Ramos (cell line): ENCODE measurements around the gene NFKBIZ.
"Not testable (repeated sequence)": the region's sequence is repeated elsewhere in the genome, so short reads cannot be mapped to it uniquely, and the experiment has no call there.

Experiments used
- in situ Hi-C: fragments of 300-500 bp; cut with MboI; formaldehyde crosslinking; loops from one replicate; pipeline ENCODE4 v1.14.3; 2022; ENCODE audit warnings: low sequenced_read_pairs; ENCODE audit not compliant: unreplicated experiment

NFKBIZ gene

DNA sequence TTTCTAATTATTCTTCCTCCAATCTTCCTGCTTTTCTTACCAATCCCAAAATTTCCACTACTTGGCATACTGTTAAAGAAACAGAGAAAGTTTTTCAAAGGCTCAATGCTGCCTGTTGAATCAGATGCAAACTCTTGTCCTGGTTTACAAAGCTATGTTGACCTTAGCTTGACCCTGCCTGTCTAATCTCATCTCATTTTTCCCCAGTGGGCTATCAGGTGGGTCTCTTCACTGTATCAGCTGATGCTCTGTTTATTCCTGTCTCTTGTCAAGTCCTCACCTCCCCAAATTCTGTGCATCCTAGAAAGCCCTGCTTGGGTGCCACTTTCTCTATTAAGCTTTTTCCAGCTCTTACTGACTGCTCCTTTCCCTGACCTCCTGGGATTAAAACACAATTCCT, 18.2 kb downstream of the NFKBIZ start:
- in situ Hi-C loops, result no loop called here

DNA sequence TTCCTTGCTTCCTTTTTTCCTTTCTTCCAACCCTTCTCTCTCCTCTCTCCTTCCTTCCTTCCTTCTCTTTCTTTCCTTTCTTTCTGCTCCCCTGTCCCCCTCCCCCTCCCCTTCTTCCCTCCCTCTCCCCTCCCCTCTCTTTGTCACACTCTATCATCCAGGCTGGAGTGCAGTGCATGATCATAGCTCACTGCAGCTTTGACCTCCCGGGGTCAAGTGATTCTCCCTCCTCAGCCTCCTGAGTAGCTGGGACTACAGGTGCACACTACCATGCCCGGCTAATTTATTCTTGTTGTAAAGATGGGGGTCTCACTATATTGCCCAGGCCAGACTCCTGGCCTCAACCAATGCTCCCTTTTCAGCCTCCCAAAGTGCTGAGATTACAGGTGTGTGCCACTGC, 18.7 kb downstream of the NFKBIZ start:
- in situ Hi-C loops, result no loop called here

DNA sequence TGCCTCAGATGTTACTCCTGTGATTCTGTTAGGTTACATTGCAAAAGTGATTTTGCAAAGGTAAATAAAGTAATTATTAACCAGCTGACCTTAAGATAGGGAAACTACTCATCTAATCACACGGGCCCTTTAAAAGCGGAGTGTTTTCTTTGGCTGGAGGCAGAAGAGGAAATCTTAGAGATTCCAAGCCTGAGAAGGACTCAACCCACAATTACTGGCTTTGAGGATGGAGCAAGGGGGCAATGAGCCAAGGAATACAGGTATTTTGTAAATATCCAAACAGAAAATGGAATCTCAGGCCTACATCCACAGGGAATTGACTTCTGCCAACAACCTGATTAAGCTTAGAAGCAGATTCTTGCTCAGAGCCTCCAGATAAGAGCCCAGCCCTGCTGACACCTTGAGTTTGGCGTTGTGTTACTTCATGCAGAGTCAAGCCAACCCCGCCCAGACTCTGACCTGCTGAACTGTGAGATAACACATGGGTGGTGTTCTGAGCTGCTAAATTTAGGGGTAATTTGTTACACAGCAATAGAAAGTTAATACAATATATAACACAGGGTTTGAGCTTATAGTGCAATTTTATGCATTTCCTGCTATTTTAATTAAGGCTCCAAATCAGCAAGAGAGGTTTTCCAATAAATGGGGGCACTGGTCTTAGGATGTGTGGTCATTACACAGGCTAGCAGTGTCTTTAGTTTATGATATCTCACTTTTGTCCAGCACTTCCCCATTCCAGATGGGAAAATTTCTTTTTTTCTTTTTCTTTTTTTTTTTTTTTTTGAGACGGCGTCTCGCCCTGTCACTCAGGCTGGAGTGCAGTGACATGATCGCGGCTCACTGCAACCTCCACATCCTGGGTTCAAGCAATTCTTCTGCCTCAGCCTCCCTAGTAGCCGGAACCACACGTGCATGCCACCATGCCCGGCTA, 19.5 kb downstream of the NFKBIZ start:
- in situ Hi-C loops, result no loop called here

DNA sequence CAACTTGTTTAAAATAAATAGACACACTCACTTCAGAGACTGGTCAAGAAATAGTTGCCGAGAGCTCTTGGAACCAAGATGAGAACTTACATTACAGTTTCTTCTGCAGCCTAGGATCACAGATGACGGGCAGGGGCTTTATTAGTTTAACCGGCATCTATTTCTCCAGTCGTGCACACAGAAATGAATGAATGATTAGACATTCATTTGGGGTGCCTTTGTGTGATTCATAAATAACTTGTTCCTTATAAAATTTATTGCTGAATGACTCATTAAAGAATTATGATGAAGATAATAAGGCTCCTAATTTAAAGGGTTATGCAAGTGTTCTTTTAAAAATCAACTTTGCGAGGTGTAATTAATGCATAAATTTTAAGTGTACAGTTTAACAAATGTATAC, 20.8 kb downstream of the NFKBIZ start:
- in situ Hi-C loops, result no loop called here

DNA sequence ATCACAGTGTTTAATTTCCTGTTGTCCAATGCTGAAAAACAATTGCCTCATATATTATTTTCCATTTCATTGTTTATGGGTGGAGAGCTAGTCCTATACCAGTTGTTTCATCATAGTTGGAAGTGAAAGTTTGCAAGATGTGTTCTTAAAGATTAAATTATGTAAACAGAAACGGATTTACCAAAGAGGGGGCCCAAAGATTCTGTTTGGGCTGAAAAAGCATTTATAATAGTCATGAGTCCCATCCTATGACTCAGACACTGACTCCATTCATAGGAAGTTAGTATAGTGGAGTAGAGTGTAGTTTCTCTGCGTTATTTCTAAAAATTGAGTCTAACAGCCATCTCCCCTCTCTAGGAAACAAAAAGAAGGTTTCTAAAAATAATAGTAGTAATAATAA, 24.3 kb downstream of the NFKBIZ start:
- in situ Hi-C loops, result no loop called here

DNA sequence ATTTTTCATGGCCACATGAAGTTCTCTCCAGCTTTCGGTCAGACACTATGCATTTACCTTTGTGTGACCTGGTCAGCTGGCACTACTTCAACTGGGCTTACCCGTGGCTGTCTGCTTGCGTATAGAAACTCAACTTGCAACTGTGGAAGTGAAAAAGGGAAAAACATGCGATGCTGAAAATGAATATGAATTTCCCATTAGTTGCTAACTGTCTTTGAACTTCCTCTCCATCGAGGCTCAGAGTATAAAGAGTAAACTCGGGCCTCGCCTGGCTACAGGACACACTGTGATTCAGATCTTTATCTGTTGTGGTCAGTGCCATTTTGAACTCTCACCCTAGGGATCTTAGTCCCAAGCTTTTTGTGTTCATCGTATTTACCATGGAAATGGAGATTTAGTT, 26.8 kb downstream of the NFKBIZ start:
- in situ Hi-C loops, result no loop called here

DNA sequence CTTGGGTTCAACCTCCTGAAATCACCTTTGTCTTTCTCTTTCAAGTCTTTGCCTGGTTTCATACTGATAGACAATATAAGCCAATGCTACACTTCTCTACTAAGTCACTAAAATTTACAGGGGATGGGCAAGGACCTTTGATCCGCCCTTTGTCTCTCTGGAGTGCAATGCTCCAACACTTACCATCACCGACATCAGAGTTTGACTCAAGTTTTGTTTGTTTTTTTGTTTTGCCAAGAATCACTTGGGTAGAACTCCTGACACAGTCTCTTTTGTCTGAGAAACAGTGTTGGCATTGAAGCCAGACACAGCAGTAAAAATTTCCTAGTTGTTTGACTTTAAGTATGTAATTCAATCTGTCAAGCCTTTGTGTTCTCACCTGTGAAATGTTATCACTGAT, 29.3 kb downstream of the NFKBIZ start:
- in situ Hi-C loops, result no loop called here

DNA sequence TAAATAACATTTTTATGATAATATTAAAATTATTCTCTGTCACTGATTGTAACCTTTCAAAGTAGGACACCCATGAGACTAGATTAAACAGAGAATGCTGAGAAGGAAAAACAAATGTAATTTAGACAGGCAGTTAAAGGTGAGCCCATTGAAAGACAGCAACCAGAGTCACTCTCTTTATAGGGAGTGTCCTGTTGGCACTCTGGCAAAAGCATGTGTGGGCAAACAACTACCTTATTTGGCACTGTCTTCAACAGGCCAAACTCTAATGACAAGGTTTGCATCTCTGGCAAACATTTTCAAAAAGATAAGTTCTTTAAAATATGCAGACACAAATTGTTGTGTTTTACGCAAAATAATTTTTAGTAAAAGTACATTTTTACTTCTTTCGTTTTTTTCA, 29.8 kb downstream of the NFKBIZ start:
- in situ Hi-C loops, result no loop called here

DNA sequence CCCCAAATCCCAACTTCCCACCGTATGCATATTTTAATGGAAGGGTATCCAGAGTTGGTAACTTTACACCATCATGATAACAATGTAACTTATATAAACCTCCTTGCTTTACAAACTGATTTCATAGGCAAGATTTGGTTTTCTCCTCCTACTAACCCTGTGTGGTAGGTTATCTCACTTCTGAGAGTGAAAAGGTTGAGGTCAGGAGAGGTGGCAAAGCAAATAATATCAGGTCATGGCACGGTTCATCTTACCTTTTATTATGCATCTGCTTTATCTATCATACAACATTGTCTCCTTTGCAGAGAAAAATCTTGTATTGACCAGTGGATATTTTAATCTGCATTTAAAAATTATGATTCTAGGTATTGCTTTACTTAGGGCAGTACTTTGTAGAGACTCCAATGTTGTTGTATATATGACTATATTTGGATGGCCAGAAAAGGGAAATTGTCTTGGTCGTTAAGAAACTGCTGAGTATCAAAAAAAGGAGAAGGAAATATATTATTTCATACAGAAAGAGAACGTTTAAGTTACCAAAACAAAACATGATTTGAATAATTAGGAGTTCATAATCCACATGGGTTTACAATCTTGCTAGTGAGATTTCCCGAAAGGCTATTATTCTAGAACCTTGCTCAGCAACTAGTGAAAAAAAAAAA, 30.4 kb downstream of the NFKBIZ start:
- in situ Hi-C loops, result no loop called here

DNA sequence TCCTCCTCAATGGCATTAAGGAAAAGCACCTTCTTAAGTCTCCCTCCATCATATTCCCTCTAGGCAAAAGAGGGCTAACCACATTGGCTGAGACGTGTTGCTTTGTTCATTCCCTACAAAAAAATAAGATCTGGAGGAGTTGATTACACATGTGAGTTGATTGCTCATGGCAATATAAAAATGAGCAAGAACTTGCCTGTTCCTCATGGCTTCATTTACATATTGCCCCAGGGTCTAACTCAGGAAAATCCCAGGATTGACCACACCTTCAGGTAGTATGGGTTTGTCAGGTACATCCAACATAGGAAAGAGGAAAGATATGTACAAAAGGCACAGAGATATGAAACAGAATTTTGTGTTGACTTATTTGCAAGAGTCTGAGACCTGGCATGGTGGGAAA, 35.5 kb downstream of the NFKBIZ start:
- in situ Hi-C loops, result no loop called here

DNA sequence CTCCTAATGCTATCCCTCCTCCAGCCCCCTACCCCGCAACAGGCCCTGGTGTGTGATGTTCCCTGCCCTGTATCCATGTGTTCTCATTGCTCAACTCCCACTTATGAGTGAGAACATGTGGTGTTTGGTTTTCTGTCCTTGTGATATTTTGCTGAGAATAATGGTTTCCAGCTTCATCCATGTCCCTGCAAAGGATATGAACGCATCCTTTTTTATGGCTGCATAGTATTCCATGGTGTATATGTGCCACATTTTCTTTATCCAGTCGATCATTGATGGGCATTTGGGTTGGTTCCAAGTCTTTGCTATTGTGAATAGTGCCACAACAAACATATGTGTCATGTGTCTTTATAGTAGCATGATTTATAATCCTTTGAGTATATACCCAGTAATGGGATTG, 36.3 kb downstream of the NFKBIZ start:
- in situ Hi-C loops, result not testable (repeated sequence)

DNA sequence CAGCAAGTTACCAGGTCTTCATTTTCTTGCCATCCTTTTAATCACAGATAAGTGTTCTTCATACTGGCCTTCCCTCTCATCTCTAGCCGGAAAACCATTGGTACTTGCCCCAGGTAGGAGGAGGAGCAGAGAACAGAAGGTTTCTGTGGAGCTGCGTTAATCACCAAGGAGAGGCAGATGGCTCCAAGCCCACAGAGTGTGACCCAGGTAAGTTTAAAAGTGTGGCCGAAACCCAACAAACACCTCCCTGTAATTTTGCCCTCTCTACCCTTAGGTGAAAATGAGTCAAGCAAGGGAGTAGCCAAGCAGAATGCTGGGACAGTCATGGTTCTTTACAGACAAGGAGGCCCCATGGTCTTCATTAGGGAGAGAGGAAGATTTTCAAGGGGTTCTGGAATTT, 37.3 kb downstream of the NFKBIZ start:
- in situ Hi-C loops, result no loop called here

DNA sequence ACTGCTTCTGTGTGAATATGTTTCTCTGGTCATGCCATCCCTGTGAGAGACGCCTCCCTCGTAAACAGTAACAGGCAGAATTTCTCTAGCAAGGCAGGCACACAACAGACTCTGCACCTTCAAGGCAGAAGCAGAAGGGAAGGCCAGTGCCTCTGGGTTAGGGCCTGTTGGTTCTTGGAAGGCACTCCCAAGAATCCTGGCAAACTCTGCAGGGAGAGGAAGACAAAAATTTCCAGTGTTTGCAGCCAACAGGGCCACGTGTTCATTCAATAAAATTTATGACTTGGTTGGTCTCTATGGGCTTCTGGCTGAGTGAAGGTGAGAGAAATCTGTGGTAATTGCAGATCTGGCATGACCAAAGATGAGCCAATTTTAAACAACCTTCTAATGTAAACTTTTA, 39.3 kb downstream of the NFKBIZ start:
- in situ Hi-C loops, result no loop called here

DNA sequence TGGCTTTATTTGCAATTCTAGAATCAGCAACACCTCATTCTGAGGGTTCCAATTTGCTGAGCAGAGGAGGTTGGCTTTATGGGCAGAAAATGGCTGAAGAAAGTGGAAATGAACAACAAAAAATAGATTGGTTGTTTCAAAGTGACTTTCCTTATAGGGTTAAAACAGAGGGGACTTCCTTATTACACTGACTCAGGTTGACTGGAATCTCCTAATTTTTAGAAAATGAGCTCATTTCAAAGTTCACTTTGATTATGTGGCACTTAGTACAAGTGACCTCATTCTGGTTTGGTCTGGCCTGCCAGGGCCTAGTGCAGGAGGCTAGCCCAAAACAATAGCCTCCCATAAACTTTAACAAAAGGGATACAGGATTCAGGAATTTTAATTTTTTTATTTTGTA, 41.4 kb downstream of the NFKBIZ start:
- in situ Hi-C loops, result no loop called here

DNA sequence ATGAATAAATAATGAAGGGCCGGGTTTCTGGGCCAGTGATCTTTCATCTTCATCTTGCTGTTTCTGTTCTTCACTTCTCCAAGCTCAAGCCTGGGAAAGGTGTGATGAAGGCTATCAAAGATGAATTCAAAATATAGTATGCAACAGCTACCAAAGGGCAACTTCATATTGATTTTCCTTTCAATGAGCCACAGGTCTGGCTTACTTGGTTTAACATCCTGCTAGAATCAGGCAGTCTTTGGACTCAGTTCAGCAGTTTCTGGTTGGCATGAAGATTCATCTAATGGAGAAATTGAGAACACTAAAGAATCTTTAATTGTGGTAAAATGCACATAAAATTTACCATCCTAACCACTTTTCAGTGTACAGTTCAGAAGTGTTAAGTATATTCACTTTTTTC, 43.3 kb downstream of the NFKBIZ start:
- in situ Hi-C loops, result no loop called here

DNA sequence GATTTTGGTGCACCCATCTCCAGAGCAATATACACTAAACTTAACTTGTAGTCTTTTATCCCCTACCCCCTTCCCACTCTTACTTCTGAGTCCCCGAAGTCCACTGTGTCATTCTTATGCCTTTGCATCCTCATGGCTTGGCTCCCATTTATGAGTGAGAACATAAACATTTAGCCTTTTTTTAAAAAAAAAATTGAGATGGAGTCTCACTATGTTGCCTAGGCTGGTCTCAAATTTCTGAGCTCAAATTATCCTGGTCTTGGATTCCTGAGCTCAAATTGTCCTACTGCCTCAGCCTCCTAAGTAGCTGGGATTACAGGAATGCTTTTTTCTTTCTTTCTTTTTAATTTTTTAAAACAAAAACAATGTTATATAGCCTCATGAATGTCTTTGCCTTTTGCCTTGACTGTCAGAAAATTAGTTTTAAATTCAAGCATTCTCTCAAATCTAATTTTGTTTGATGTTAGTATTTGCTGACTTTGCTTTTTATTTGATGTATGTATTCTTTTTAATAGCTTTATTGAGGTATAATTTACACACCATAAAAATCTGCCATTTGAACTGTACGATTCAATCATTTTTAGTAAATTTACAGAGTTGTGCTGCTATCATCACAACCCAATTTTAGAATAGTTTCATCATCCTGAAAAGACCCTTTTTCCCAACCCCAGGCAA, 46.9 kb downstream of the NFKBIZ start:
- in situ Hi-C loops, result no loop called here

DNA sequence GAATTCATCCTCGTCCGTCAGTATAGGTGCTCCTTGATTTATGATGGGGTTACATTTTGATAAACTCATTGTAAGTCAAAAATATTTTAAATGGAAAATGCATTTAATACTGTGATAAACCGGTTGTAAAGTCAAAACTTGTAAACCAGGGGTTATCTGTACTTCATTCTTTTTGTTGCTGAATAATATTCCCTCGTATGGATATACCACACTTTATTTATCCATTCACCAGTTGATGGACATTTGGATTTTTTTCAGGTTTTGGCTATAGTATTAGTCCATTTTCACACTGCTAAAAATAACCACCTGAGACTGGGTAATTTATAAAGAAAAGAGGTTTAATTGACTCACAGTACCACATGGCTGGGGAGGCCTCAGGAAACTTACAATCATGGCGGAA, 47.7 kb downstream of the NFKBIZ start:
- in situ Hi-C loops, result no loop called here

DNA sequence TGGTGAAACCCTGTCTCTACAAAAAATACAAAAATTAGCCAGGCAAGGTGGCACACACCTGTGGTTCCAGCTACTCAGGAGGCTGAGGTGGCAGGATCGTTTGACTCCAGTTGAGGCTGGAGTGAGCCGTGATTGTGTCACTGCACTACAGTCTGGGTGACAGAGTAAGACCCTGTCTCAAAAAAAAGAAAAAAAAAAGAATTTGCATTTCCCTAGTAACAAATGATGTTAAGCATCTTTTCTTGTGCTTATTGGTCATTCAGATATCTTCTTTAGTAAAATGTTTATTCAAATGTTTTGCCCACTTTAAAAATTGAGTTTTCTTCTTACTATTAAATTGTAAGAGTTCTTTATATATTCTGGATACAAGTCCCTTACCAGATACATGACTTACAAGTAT, 48.7 kb downstream of the NFKBIZ start:
- in situ Hi-C loops, result no loop called here

DNA sequence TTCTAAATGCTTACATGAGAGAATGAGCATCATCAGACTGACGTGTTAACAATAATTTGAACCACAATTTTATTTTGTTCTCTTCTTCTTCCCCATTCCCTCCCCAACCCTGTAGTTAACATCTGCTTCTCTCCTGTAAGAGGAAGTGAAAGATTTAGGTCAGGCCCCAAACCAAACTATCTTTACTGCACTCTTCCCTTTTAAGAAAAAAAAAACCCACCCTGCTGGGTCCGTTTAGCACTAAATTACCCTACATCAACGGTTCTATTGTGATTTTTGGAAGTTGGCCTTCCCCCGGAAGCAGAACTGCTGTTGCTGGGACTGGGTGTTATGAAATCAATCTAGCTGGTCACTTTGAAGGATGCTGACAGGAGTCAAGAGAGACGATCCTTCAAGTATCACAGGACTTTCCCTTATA, 49.4 kb downstream of the NFKBIZ start:
- in situ Hi-C loops, result no loop called here

DNA sequence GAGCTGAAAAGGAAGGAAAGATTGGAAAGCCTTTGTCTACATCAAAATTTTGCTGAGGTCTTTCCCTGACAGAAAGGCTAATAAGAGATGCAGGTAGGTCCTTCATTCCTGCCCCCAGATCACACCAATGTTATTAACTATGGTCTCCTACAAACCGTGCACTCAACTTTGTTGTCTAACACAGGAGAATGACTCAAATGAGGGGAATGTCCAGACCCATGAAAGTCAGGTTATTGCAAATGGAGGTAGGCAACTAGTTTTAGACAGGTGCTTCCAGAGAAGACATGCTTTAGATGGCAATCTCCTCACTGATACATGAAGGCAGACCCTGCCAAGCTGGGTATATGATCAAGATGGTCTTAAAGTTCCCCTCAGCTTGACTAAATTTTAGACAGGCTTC, 51.0 kb downstream of the NFKBIZ start:
- in situ Hi-C loops, result no loop called here

DNA sequence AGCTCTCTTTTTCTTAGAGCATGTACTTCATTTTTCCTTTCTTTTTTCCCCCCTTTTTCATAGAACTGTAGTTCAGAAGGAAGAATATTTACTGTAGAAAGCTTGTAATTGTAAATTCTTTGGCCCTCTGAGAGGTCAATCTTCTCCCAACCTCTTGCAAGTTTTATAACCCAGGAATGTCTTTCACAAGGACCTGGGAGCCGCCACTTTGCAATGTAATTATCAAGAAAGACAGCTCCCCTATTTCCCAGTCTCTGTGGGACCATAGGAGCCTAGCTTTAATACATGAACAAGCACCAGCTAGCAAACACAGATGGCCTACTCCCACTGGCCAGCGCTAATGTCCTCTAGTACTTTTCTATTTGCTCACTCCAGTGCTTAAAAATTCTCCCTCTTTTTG, 51.4 kb downstream of the NFKBIZ start:
- in situ Hi-C loops, result no loop called here
